ENCODE results near the gene RASGRP1.

The RASGRP1 gene

GRCh38 chr15:38534691-38535090 lies 29.9 kb downstream of the RASGRP1 start:
- FAIRE-seq = no peak

- no peak for FAIRE-seq
Observed at GRCh38 chr15:38533926-38534325, 30.7 kb downstream of the RASGRP1 start.

- no peak for FAIRE-seq
Observed at GRCh38 chr15:38533416-38533915, 31.1 kb downstream of the RASGRP1 start.

GRCh38 chr15:38532728-38533127 lies 31.9 kb downstream of the RASGRP1 start:
- no peak for FAIRE-seq

GRCh38 chr15:38531509-38531908 lies 33.1 kb downstream of the RASGRP1 start:
- no peak for FAIRE-seq

- no peak for FAIRE-seq
Observed at GRCh38 chr15:38530113-38530512, 34.5 kb downstream of the RASGRP1 start.

- no peak for FAIRE-seq
Observed at GRCh38 chr15:38528294-38528693, 36.3 kb downstream of the RASGRP1 start.

- FAIRE-seq = no peak
Observed at GRCh38 chr15:38526158-38526557, 38.5 kb downstream of the RASGRP1 start.

- FAIRE-seq = no peak
Observed at GRCh38 chr15:38525489-38525888, 39.1 kb downstream of the RASGRP1 start.

GRCh38 chr15:38524156-38524555 lies 40.5 kb downstream of the RASGRP1 start:
- FAIRE-seq = no peak

- FAIRE-seq = no peak
Observed at GRCh38 chr15:38522922-38523321, 41.7 kb downstream of the RASGRP1 start.

GRCh38 chr15:38521316-38521715 lies 43.3 kb downstream of the RASGRP1 start:
- no peak for FAIRE-seq

- no peak for FAIRE-seq
Observed at GRCh38 chr15:38520035-38520434, 44.6 kb downstream of the RASGRP1 start.

GRCh38 chr15:38518084-38518483 lies 46.5 kb downstream of the RASGRP1 start:
- no peak for FAIRE-seq

GRCh38 chr15:38517312-38517975 lies 47.2 kb downstream of the RASGRP1 start:
- FAIRE-seq = no peak

GRCh38 chr15:38516626-38517025 lies 48.0 kb downstream of the RASGRP1 start:
- no peak for FAIRE-seq

- no peak for FAIRE-seq
Observed at GRCh38 chr15:38514601-38515000, 50.0 kb downstream of the RASGRP1 start.

- no peak for FAIRE-seq
Observed at GRCh38 chr15:38512901-38513300, 51.7 kb downstream of the RASGRP1 start.

- no peak for FAIRE-seq
Observed at GRCh38 chr15:38509152-38509551, 55.5 kb downstream of the RASGRP1 start.

GRCh38 chr15:38508647-38509046 lies 56.0 kb downstream of the RASGRP1 start:
- FAIRE-seq = no peak

- no peak for FAIRE-seq
Observed at GRCh38 chr15:38507570-38507969, 57.0 kb downstream of the RASGRP1 start.

- no peak for FAIRE-seq
Observed at GRCh38 chr15:38506997-38507396, 57.6 kb downstream of the RASGRP1 start.

GRCh38 chr15:38504680-38505467 lies 59.7 kb downstream of the RASGRP1 start:
- FAIRE-seq = no peak

- no peak for FAIRE-seq
Observed at GRCh38 chr15:38503496-38503895, 61.1 kb downstream of the RASGRP1 start.

All from A204.1 (cell line).